HG03280 (cell line): Measurements from ENCODE around the gene RTN4R.

Source experiments
- ATAC-seq: cut with Tn5 transposase; IDR thresholded peaks from one replicate; pipeline ENCODE4 v1.9.1; 2021; ENCODE audit warnings: mild to moderate bottlenecking, moderate library complexity; ENCODE audit not compliant: unreplicated experiment

The RTN4R gene

GRCh38 chr22:20258584-20259326, 9.4 kb downstream of the RTN4R start:
- ATAC-seq: no peak

GRCh38 chr22:20258021-20258299, 10.2 kb downstream of the RTN4R start:
- ATAC-seq: no peak

- ATAC-seq: no peak
Measured at GRCh38 chr22:20257212-20258020, 10.7 kb downstream of the RTN4R start.

GRCh38 chr22:20256551-20257211, 11.4 kb downstream of the RTN4R start:
- no peak for ATAC-seq

- ATAC-seq: no peak
Measured at GRCh38 chr22:20256027-20256426, 12.1 kb downstream of the RTN4R start.

GRCh38 chr22:20254975-20255946, 12.9 kb downstream of the RTN4R start:
- ATAC-seq: no peak

- ATAC-seq: no peak
Measured at GRCh38 chr22:20253161-20253560, 15.0 kb downstream of the RTN4R start.

GRCh38 chr22:20251981-20252380, 16.1 kb downstream of the RTN4R start:
- no peak for ATAC-seq

GRCh38 chr22:20251491-20251890, 16.6 kb downstream of the RTN4R start:
- ATAC-seq: no peak

GRCh38 chr22:20249797-20250354, 18.2 kb downstream of the RTN4R start:
- ATAC-seq: no peak

- no peak for ATAC-seq
Measured at GRCh38 chr22:20248461-20248978, 19.6 kb downstream of the RTN4R start.

- ATAC-seq: no peak
Measured at GRCh38 chr22:20247608-20248171, 20.4 kb downstream of the RTN4R start.

- ATAC-seq: no peak
Measured at GRCh38 chr22:20247010-20247505, 21.1 kb downstream of the RTN4R start.

- ATAC-seq: no peak
Measured at GRCh38 chr22:20246368-20247009, 21.6 kb downstream of the RTN4R start.

- no peak for ATAC-seq
Measured at GRCh38 chr22:20245577-20246367, 22.3 kb downstream of the RTN4R start.

- ATAC-seq: no peak
Measured at GRCh38 chr22:20244691-20245576, 23.2 kb downstream of the RTN4R start.

GRCh38 chr22:20244250-20244648, 23.9 kb downstream of the RTN4R start:
- no peak for ATAC-seq
